Type B pancreatic cell (in vitro differentiated cells): ENCODE measurements around the gene SEMA3D. TPM values are rescaled to one million over a fixed set of nuclear protein-coding genes. Genes with fewer than 3 reads are reported as not detected.

Source experiments
- DNase-seq: peaks from one replicate; pipeline ENCODE4 v3.0.0; 2021; ENCODE audit warnings: mixed read lengths; ENCODE audit not compliant: unreplicated experiment; ENCODE audit errors: extremely low spot score
- H3K27ac Mint-ChIP-seq: 2 replicates; pipeline ENCODE4 v1.8.0; 2021; ENCODE audit warnings: mild to moderate bottlenecking, mixed read lengths
- H3K27me3 Mint-ChIP-seq: 2 replicates; pipeline ENCODE4 v1.8.0; 2021; ENCODE audit warnings: mixed read lengths
- H3K36me3 Mint-ChIP-seq: 2 replicates; pipeline ENCODE4 v1.8.0; 2021; ENCODE audit warnings: mixed read lengths
- H3K4me1 Mint-ChIP-seq: one replicate; pipeline ENCODE4 v1.8.0; 2021; ENCODE audit warnings: mixed read lengths; ENCODE audit not compliant: unreplicated experiment
- H3K4me3 Mint-ChIP-seq: 2 replicates; pipeline ENCODE4 v1.8.0; 2021; ENCODE audit warnings: mild to moderate bottlenecking, mixed read lengths
- H3K9me3 Mint-ChIP-seq: 2 replicates; pipeline ENCODE4 v1.8.0; 2021; ENCODE audit warnings: mixed read lengths
- CTCF ChIP-seq: fragments of 200-600 bp; sonication (generic); conservative IDR thresholded peaks from 2 replicates; pipeline ENCODE4 v1.5.0; 2021; ENCODE audit warnings: antibody characterized with exemption, mild to moderate bottlenecking
- total RNA-seq: library from RNA; stranded (reverse); gene quantifications from 2 replicates; pipeline ENCODE4 v1.2.1, GENCODE V29; 2021; ENCODE audit warnings: low replicate concordance

Gene SEMA3D
- total RNA-seq, 1 donor from 2014 or later: 52.9 TPM

GRCh38 chr7:85023066-85023712 is 163.7 kb downstream of the SEMA3D start:
- H3K4me3 Mint-ChIP-seq: no peak overlapping the region
- H3K27me3 Mint-ChIP-seq: no peaks in the 10 kb centered on the region
- peaks cover 34% of the 10 kb centered on the region for H3K4me1 Mint-ChIP-seq
- TF ChIP-seq CTCF: peak; percentile 89
- no peak for DNase-seq
- H3K9me3 Mint-ChIP-seq: no peaks in the 10 kb centered on the region
- peaks cover 4% of the 10 kb centered on the region for H3K36me3 Mint-ChIP-seq
- H3K27ac Mint-ChIP-seq: no peak overlapping the region

GRCh38 chr7:85022064-85022697 is 164.7 kb downstream of the SEMA3D start:
- Mint-ChIP-seq H3K4me1 (peaks cover 34% of the 10 kb centered on the region), H3K36me3 (peaks cover 5% of the 10 kb centered on the region), H3K9me3 (no peaks in the 10 kb centered on the region), H3K27ac (no peak overlapping the region), H3K27me3 (peaks cover under 1% of the 10 kb centered on the region), H3K4me3 (no peak overlapping the region)
- TF ChIP-seq CTCF: no peak
- no peak for DNase-seq

GRCh38 chr7:85021101-85021704 is 165.7 kb downstream of the SEMA3D start:
- peak; percentile 78 for TF ChIP-seq CTCF
- DNase-seq: no peak
- Mint-ChIP-seq H3K9me3 (no peaks in the 10 kb centered on the region), H3K4me3 (no peak overlapping the region), H3K36me3 (peaks cover 14% of the 10 kb centered on the region), H3K27me3 (peaks cover 7% of the 10 kb centered on the region), H3K4me1 (peaks cover 33% of the 10 kb centered on the region), H3K27ac (no peak overlapping the region)

GRCh38 chr7:85019778-85020177 is 167.1 kb downstream of the SEMA3D start:
- TF ChIP-seq CTCF: no peak
- Mint-ChIP-seq H3K4me1 (peaks cover 32% of the 10 kb centered on the region), H3K36me3 (peaks cover 14% of the 10 kb centered on the region), H3K27me3 (peaks cover 8% of the 10 kb centered on the region), H3K27ac (no peak overlapping the region), H3K4me3 (no peak overlapping the region), H3K9me3 (no peaks in the 10 kb centered on the region)
- DNase-seq: no peak

GRCh38 chr7:85019176-85019575 is 167.7 kb downstream of the SEMA3D start:
- Mint-ChIP-seq H3K27ac (no peak overlapping the region), H3K27me3 (peaks cover 8% of the 10 kb centered on the region), H3K9me3 (no peaks in the 10 kb centered on the region), H3K36me3 (peaks cover 14% of the 10 kb centered on the region), H3K4me3 (no peak overlapping the region), H3K4me1 (peaks cover 29% of the 10 kb centered on the region)
- no peak for DNase-seq
- TF ChIP-seq CTCF: no peak
